Neuronal stem cell (in vitro differentiated cells): ENCODE results near the gene SMAD6.

Source experiments
- DNase-seq: peaks from one replicate; pipeline ENCODE4 v3.0.0-alpha.2; 2013; ENCODE audit warnings: low spot score
- H2AFZ ChIP-seq: one replicate; pipeline ENCODE4 v1.6.1; 2013; ENCODE audit warnings: mild to moderate bottlenecking, low read length, inconsistent platforms
- H2AK5ac ChIP-seq: 2 replicates; pipeline ENCODE4 v1.6.1; 2013; ENCODE audit warnings: low read depth, mild to moderate bottlenecking, inconsistent platforms, low read length, moderate library complexity, mixed read lengths
- H2BK120ac ChIP-seq: 2 replicates; pipeline ENCODE4 v1.6.1; 2013; ENCODE audit warnings: low read depth, mild to moderate bottlenecking, inconsistent platforms, low read length, moderate library complexity, mixed read lengths
- H2BK12ac ChIP-seq: one replicate; pipeline ENCODE4 v1.6.1; 2013; ENCODE audit warnings: low read length, inconsistent platforms
- H2BK15ac ChIP-seq: 2 replicates; pipeline ENCODE4 v1.6.1; 2013; ENCODE audit warnings: mild to moderate bottlenecking, low read length, inconsistent platforms, mixed read lengths
- H2BK5ac ChIP-seq: one replicate; pipeline ENCODE4 v1.6.1; 2013; ENCODE audit warnings: inconsistent platforms, mild to moderate bottlenecking, low read length, moderate library complexity
- H3K14ac ChIP-seq: one replicate; pipeline ENCODE4 v1.6.1; 2013; ENCODE audit warnings: low read length, inconsistent platforms
- H3K18ac ChIP-seq: 2 replicates; pipeline ENCODE4 v1.6.1; 2013; ENCODE audit warnings: low read length, inconsistent platforms
- H3K23ac ChIP-seq: 2 replicates; pipeline ENCODE4 v1.6.1; 2013; ENCODE audit warnings: low read depth, mild to moderate bottlenecking, mixed read lengths, low read length, inconsistent platforms; ENCODE audit not compliant: poor library complexity
- H3K27ac ChIP-seq: replicated peaks from 3 replicates; pipeline ENCODE4 v1.5.1; 2013; ENCODE audit warnings: low read length, inconsistent platforms
- H3K27me3 ChIP-seq, 3 experiments: 2 replicates each; pipeline ENCODE4 v1.6.1; 2013; ENCODE audit warnings: low read length in 3 of 3, mild to moderate bottlenecking in 2 of 3, inconsistent platforms in 1 of 3, low read depth in 1 of 3, mixed read lengths in 1 of 3, moderate library complexity in 1 of 3; ENCODE audit not compliant: control insufficient read depth in 3 of 3, insufficient read depth in 3 of 3
- H3K36me3 ChIP-seq, 2 donors: replicated peaks in 1 of 2; 2 replicates each; pipeline ENCODE4 v1.6.1; 2013; ENCODE audit warnings: low read length in 2 of 2; ENCODE audit not compliant: control insufficient read depth in 2 of 2, insufficient read depth in 2 of 2
- H3K4ac ChIP-seq: 2 replicates; pipeline ENCODE4 v1.6.1; 2013; ENCODE audit warnings: inconsistent platforms, mild to moderate bottlenecking, low read length, moderate library complexity
- H3K4me1 ChIP-seq, 2 donors: 1 replicate in 1 of 2; 2 replicates in 1 of 2; pipeline ENCODE4 v1.6.1; 2013; ENCODE audit warnings: low read length in 2 of 2, low read depth in 1 of 2; ENCODE audit not compliant: control insufficient read depth in 2 of 2, insufficient read depth in 1 of 2
- H3K4me2 ChIP-seq: one replicate; pipeline ENCODE4 v1.6.1; 2013; ENCODE audit warnings: mild to moderate bottlenecking, low read length, inconsistent platforms; ENCODE audit not compliant: insufficient read depth, poor library complexity, severe bottlenecking
- H3K4me3 ChIP-seq, 2 donors: 2 replicates each; pipeline ENCODE4 v1.5.1; 2013; ENCODE audit warnings: low read length in 2 of 2, mild to moderate bottlenecking in 2 of 2, inconsistent platforms in 1 of 2, moderate library complexity in 1 of 2
- H3K79me1 ChIP-seq: one replicate; pipeline ENCODE4 v1.6.1; 2013; ENCODE audit warnings: low read depth, mild to moderate bottlenecking, inconsistent platforms, low read length, moderate library complexity
- H3K9ac ChIP-seq: one replicate; pipeline ENCODE4 v1.6.1; 2013; ENCODE audit warnings: mild to moderate bottlenecking, low read depth, low read length, inconsistent platforms; ENCODE audit not compliant: poor library complexity
- H3K9me3 ChIP-seq, 2 donors: replicated peaks in 1 of 2; 2 replicates each; pipeline versions ENCODE3 to v1.6.1; 2013; ENCODE audit warnings: low read length in 2 of 2, mild to moderate bottlenecking in 2 of 2, inconsistent platforms in 1 of 2, low read depth in 1 of 2, mixed read lengths in 1 of 2, moderate library complexity in 1 of 2; ENCODE audit not compliant: control insufficient read depth in 2 of 2, insufficient read depth in 1 of 2
- H4K8ac ChIP-seq: one replicate; pipeline ENCODE4 v1.6.1; 2013; ENCODE audit warnings: low read depth, mild to moderate bottlenecking, inconsistent platforms, low read length, moderate library complexity
- H4K91ac ChIP-seq: one replicate; pipeline ENCODE4 v1.6.1; 2013; ENCODE audit warnings: low read length, low read depth, mild to moderate bottlenecking, inconsistent platforms; ENCODE audit not compliant: poor library complexity
- WGBS, 2 donors: extraction: QIAGEN DNeasy Blood & Tissue Kit; methylation state at CpG; one replicate each; pipeline ENCODE4 v1.1.7; 2013; ENCODE audit warnings: missing lambda C conversion rate in 2 of 2, mixed read lengths in 1 of 2; ENCODE audit not compliant: insufficient read length in 2 of 2, insufficient replicate concordance in 1 of 2; ENCODE audit errors: extremely low coverage in 2 of 2; 5-methylcytosine and 5-hydroxymethylcytosine counted together

The SMAD6 gene

DNA sequence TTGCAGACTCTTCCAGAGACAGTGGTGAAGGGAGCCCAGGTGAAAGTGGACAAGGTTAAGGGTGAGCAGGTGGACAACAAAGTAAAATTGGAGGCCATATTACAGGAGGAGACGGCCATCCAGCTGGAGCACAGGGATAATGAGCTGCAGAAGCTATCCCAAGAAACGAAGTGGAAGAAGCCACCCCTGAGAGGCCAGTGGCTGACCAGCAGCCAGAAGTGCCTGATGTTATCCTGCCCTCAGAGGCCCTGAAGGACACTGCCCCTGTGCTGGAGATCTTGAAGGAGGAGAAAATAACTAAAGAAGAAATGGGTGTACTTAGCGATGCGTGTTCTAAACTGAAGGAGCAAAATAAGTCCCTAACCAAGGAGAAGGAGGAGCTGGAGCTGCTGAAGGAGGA, 107.6 kb downstream of the SMAD6 start:
- Histone ChIP-seq H4K91ac (no peak overlapping the region), H3K4me3 (no peak overlapping the region), H2BK15ac (no peak overlapping the region), H3K27me3 (peaks cover 0 to 3% (median 0%) of the 10 kb centered on the region in 3 experiments), H2BK12ac (no peak overlapping the region), H2BK5ac (no peak overlapping the region), H3K4me1 (peaks cover 0 to 1% of the 10 kb centered on the region in 2 donors), H4K8ac (no peak overlapping the region), H3K4me2 (no peak overlapping the region), H3K36me3 (no peaks in the 10 kb centered on the region), H3K18ac (no peak overlapping the region), H3K4ac (no peak overlapping the region), H3K9ac (no peak overlapping the region), H3K27ac (no peak overlapping the region), H2AFZ (no peak overlapping the region), H3K79me1 (no peaks in the 10 kb centered on the region), H3K14ac (no peak overlapping the region), H2AK5ac (no peak overlapping the region), H3K23ac (no peak overlapping the region), H2BK120ac (no peak overlapping the region), H3K9me3 (peaks cover 2 to 17% of the 10 kb centered on the region in 2 donors)
- DNase-seq: no peak
- WGBS, 2 donors: no CpG with 5 or more reads among the region's 4 CpGs

DNA sequence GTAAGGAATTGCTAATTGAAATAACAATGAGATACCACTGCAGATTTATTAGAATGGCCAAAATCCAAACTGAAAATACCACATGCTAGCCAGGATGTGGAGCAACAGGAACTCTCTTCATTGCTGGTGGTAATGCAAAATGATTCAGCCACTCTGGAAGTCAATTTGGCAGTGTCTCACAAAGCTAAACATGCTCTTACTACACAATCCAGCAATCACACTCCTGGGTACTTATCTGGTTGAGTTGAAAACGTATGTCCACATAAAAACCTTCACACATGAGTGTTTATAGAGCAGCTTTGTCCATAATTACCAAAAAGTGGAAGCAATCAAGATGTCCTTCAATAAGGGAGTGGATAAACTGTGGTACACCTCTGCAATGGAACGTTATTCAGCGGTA, 113.3 kb downstream of the SMAD6 start:
- H3K18ac ChIP-seq: no peak overlapping the region
- H3K27ac ChIP-seq: no peak overlapping the region
- no peak overlapping the region for H3K14ac ChIP-seq
- H3K4me1 ChIP-seq: no peaks in the 10 kb centered on the region
- no peak overlapping the region for H2BK120ac ChIP-seq
- no peak overlapping the region for H3K4me3 ChIP-seq
- H3K4ac ChIP-seq: no peak overlapping the region
- no peak overlapping the region for H4K91ac ChIP-seq
- peaks cover 0 to 2% (median 0%) of the 10 kb centered on the region in 3 experiments for H3K27me3 ChIP-seq
- DNase-seq: no peak
- H3K23ac ChIP-seq: no peak overlapping the region
- H2AK5ac ChIP-seq: no peak overlapping the region
- H3K9ac ChIP-seq: no peak overlapping the region
- H3K79me1 ChIP-seq: no peaks in the 10 kb centered on the region
- H3K36me3 ChIP-seq: no peaks in the 10 kb centered on the region
- no CpG with 5 or more reads among the region's 3 CpGs for WGBS, 2 donors
- H2BK5ac ChIP-seq: no peak overlapping the region
- no peak overlapping the region for H2AFZ ChIP-seq
- no peak overlapping the region for H4K8ac ChIP-seq
- H3K9me3 ChIP-seq: peaks cover 2 to 5% of the 10 kb centered on the region in 2 donors
- H2BK15ac ChIP-seq: no peak overlapping the region
- no peak overlapping the region for H3K4me2 ChIP-seq
- no peak overlapping the region for H2BK12ac ChIP-seq

DNA sequence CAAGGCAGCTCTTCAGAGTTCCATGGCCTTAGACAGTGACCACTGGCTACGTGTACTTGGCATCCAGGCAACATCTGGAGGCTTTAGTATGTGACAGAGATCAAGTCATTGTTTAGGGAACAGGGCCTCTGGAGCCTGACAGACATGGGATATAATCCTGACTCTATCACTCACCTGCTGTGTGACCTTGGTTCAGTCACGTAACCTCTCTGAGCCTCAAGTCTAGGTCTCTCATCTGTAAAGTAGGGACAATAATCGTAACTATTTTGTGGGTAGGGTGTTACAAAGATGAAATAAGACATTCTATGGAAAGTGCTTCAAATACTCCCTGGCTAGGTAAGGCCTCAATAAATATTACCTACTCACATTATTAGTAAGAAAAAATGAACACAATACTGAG, 114.2 kb downstream of the SMAD6 start:
- Histone ChIP-seq H2AFZ (no peak overlapping the region), H2BK5ac (no peak overlapping the region), H3K14ac (no peak overlapping the region), H2BK12ac (no peak overlapping the region), H2AK5ac (no peak overlapping the region), H3K18ac (no peak overlapping the region), H3K4me2 (no peak overlapping the region), H3K4me1 (peaks cover under 1 to 2% of the 10 kb centered on the region in 2 donors), H3K79me1 (no peaks in the 10 kb centered on the region), H3K9ac (no peak overlapping the region), H3K9me3 (peaks cover 2 to 5% of the 10 kb centered on the region in 2 donors), H3K27me3 (peaks cover 0 to 10% (median 0%) of the 10 kb centered on the region in 3 experiments), H3K4me3 (no peak overlapping the region), H3K27ac (no peak overlapping the region), H3K23ac (no peak overlapping the region), H4K8ac (no peak overlapping the region), H2BK120ac (no peak overlapping the region), H3K4ac (no peak overlapping the region), H2BK15ac (no peak overlapping the region), H3K36me3 (no peaks in the 10 kb centered on the region), H4K91ac (no peak overlapping the region)
- no peak for DNase-seq
- WGBS, 2 donors: no CpG with 5 or more reads among the region's 3 CpGs

DNA sequence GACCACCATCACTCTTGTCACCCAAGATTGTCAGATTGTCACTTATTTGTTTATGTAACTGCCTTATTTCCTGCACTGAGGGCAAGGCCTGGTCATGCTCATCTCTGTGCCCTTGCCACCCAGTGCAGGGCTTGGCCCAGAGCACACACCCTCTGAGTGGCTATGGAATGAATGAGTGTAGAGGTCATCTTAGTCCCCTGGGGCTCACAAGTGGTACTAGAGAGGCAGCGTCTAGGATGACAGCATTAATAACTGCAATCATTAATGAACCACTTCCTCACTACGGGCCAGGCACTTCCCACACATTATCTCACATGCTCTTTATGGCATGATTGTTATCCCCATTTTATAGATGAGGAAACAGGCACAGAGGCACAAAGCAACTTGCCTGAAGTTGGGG, 117.0 kb downstream of the SMAD6 start:
- H3K79me1 ChIP-seq: no peaks in the 10 kb centered on the region
- no peak overlapping the region for H3K4me2 ChIP-seq
- no CpG with 5 or more reads among the region's 2 CpGs for WGBS, 2 donors

More for the DNA sequence above, 117.0 kb downstream of the SMAD6 start:
- Histone ChIP-seq H2BK15ac (no peak overlapping the region), H3K18ac (no peak overlapping the region), H2AFZ (no peak overlapping the region), H3K4me1 (peaks cover 2 to 4% of the 10 kb centered on the region in 2 donors), H2BK12ac (no peak overlapping the region), H4K8ac (no peak overlapping the region), H3K9ac (no peak overlapping the region), H3K4me3 (no peak overlapping the region), H2AK5ac (no peak overlapping the region), H3K4ac (no peak overlapping the region), H2BK5ac (no peak overlapping the region), H3K36me3 (no peaks in the 10 kb centered on the region), H3K27me3 (peaks cover 0 to 13% (median 0%) of the 10 kb centered on the region in 3 experiments), H2BK120ac (no peak overlapping the region), H3K9me3 (no peaks in the 10 kb centered on the region), H3K23ac (no peak overlapping the region), H4K91ac (no peak overlapping the region), H3K27ac (no peak overlapping the region), H3K14ac (no peak overlapping the region)
- no peak for DNase-seq
